Measurements from ENCODE around the gene SAP30BP. TPM values are rescaled to one million over a fixed set of nuclear protein-coding genes. Genes with fewer than 3 reads are reported as not detected.
A peak's percentile ranks its signal among the peaks of the same experiment; 100 is the strongest.

SAP30BP gene
- polyA plus RNA-seq, 2 of the 4 experiments (the other 2 are of a cell fraction), result 103 to 139 TPM

- DNase-seq (ENCODE audit: low read depth in 1 of 2, low spot score in 1 of 2), result no peak
- POLR2A ChIA-PET, result interaction anchor here (0.6 kb wide), 1 partner anchor 36 kb away, joined by 3 read pairs; no protein-coding TSS in a partner anchor
- H3K27ac ChIP-seq, result no peak overlapping the region
- TF ChIP-seq POLR2A (IDR thresholded peaks at IDR 0.05; ENCODE audit: low read length), result no peak
- no peak for TF ChIP-seq CBX8 (IDR thresholded peaks at IDR 0.05)
- no peak for TF ChIP-seq HDAC2 (IDR thresholded peaks at IDR 0.05)
- TF ChIP-seq RNF2 (IDR thresholded peaks at IDR 0.05; ENCODE audit: borderline replicate concordance, low read depth), result no peak
- no peak for TF ChIP-seq SREBF2 (IDR thresholded peaks at IDR 0.05)
- TF ChIP-seq GATA3 (IDR thresholded peaks at IDR 0.05; ENCODE audit: borderline replicate concordance), result no peak
- no peak for TF ChIP-seq NR3C1 (IDR thresholded peaks at IDR 0.05)
- TF ChIP-seq FOXS1 (CRISPR knock-in tag; IDR thresholded peaks at IDR 0.05), result no peak
- TF ChIP-seq ESRRA (IDR thresholded peaks at IDR 0.05; ENCODE audit: borderline replicate concordance, low read length), result no peak
- no peak for TF ChIP-seq HOXB5 (CRISPR knock-in tag; IDR thresholded peaks at IDR 0.05)
- no peak for TF ChIP-seq HMGXB4 (CRISPR knock-in tag; IDR thresholded peaks at IDR 0.05; ENCODE audit: borderline replicate concordance)
- TF ChIP-seq MAZ (IDR thresholded peaks at IDR 0.05; ENCODE audit: borderline replicate concordance, low read depth, low read length), result no peak
- TF ChIP-seq RCOR1 (IDR thresholded peaks at IDR 0.05; ENCODE audit: low read depth, low read length), result no peak
- no peak for TF ChIP-seq RAD21 (conservative IDR thresholded peaks at IDR 0.05 in 1 of 2, IDR thresholded peaks at IDR 0.05 in 1 of 2)
- TF ChIP-seq SMC3 (IDR thresholded peaks at IDR 0.05), result no peak
- H3K9me3 ChIP-seq, result no peaks in the 10 kb centered on the region
- no peak overlapping the region for H3K4me3 ChIP-seq
- 83% methylated on average over 6 of the region's 6 CpGs for WGBS (ENCODE audit: missing lambda C conversion rate)
- peaks cover 10% of the 10 kb centered on the region for H3K4me1 ChIP-seq
- no peak for ATAC-seq
- no peak overlapping the region for H3K4me2 ChIP-seq
- CTCF ChIA-PET, result interaction anchor here (0.7 to 51.3 kb wide), 10 partner anchors 5 to 268 kb away, joined by 3 to 2254 read pairs (median 86); partner anchors contain the start of genes GALK1, MYO15B, RECQL5 and SAP30BP
- FAIRE-seq, result no peak
Measured at GRCh38 chr17:75628425-75628824, 38.7 kb upstream of the SAP30BP start.

GRCh38 chr17:75629157-75629556, 38.0 kb upstream of the SAP30BP start:
- Histone ChIP-seq H3K27ac (no peak overlapping the region), H3K4me3 (no peak overlapping the region), H3K9me3 (no peaks in the 10 kb centered on the region), H3K4me1 (peaks cover 17% of the 10 kb centered on the region), H3K4me2 (no peak overlapping the region)
- ChIA-PET POLR2A (interaction anchor here (0.9 kb wide), 1 partner anchor 119 kb away, joined by 8 read pairs; no protein-coding TSS in a partner anchor), CTCF (interaction anchor here (0.9 to 51.3 kb wide), 10 partner anchors 4 to 201 kb away, joined by 3 to 2254 read pairs (median 86); partner anchors contain the start of genes GALK1, MYO15B, RECQL5 and SAP30BP)
- no peak for DNase-seq (ENCODE audit: low read depth in 1 of 2, low spot score in 1 of 2)
- no peak for ATAC-seq
- FAIRE-seq, result no peak
- TF ChIP-seq ELK1 (IDR thresholded peaks at IDR 0.05; ENCODE audit: low read depth, low read length) (no peak), JUN (IDR thresholded peaks at IDR 0.05) (peak in 1 of 2 experiments; percentile 0; a peak in 1 of 5 replicates), EP300 (IDR thresholded peaks at IDR 0.05) (no peak)
- WGBS (ENCODE audit: missing lambda C conversion rate), result 80% methylated on average over 14 of the region's 14 CpGs

- no peak for DNase-seq (ENCODE audit: low read depth in 1 of 2, low spot score in 1 of 2)
- Histone ChIP-seq H3K4me1 (peaks cover 19% of the 10 kb centered on the region), H3K27ac (no peak overlapping the region), H3K4me3 (no peak overlapping the region), H3K9me3 (no peaks in the 10 kb centered on the region), H3K4me2 (no peak overlapping the region)
- ChIA-PET CTCF (interaction anchor here (0.5 to 51.3 kb wide), 11 partner anchors 3 to 257 kb away, joined by 3 to 2254 read pairs (median 23); partner anchors contain the start of genes GALK1, MYO15B, RECQL5 and SAP30BP), POLR2A (interaction anchor here (0.9 to 1.1 kb wide), 2 partner anchors 37 to 118 kb away, joined by 3 to 8 read pairs; partner anchors contain the start of genes RECQL5 and SAP30BP)
- TF ChIP-seq CBX8 (IDR thresholded peaks at IDR 0.05), result no peak
- no peak for TF ChIP-seq NFE2L2 (conservative IDR thresholded peaks at IDR 0.05; ENCODE audit: low read length)
- no peak for TF ChIP-seq HOXB13 (CRISPR knock-in tag; IDR thresholded peaks at IDR 0.05; ENCODE audit: low read depth)
- TF ChIP-seq HOXB5 (CRISPR knock-in tag; IDR thresholded peaks at IDR 0.05), result no peak
- TF ChIP-seq ESRRA (IDR thresholded peaks at IDR 0.05; ENCODE audit: borderline replicate concordance, low read length), result no peak
- no peak for TF ChIP-seq MAFK (IDR thresholded peaks at IDR 0.05; ENCODE audit: partially characterized antibody)
- TF ChIP-seq TP53 (CRISPR knock-in tag; IDR thresholded peaks at IDR 0.05), result no peak
- TF ChIP-seq RCOR1 (IDR thresholded peaks at IDR 0.05; ENCODE audit: low read depth, low read length), result no peak
- TF ChIP-seq ZFP36 (IDR thresholded peaks at IDR 0.05; ENCODE audit: borderline replicate concordance, partially characterized antibody), result no peak
- TF ChIP-seq HMGXB4 (CRISPR knock-in tag; IDR thresholded peaks at IDR 0.05; ENCODE audit: borderline replicate concordance), result no peak
- TF ChIP-seq CHD2 (IDR thresholded peaks at IDR 0.05; ENCODE audit: low read length, partially characterized antibody), result no peak
- TF ChIP-seq CBX2 (IDR thresholded peaks at IDR 0.05; ENCODE audit: borderline replicate concordance, low read depth), result no peak
- TF ChIP-seq ZSCAN20 (CRISPR knock-in tag; IDR thresholded peaks at IDR 0.05), result no peak
- TF ChIP-seq POLR2A (IDR thresholded peaks at IDR 0.05; ENCODE audit: low read length), result no peak
- 82% methylated on average over 25 of the region's 26 CpGs for WGBS (ENCODE audit: missing lambda C conversion rate)
- no peak for ATAC-seq
- no peak for FAIRE-seq
Measured at GRCh38 chr17:75630071-75630917, 36.8 kb upstream of the SAP30BP start.

All from A549 (cell line).